SIG-M5 treated with dmso at 0.1 percent for 504 hours (cell line): ENCODE data around the gene GRK6.
"Not testable (repeated sequence)": the region's sequence is repeated elsewhere in the genome, so short reads cannot be mapped to it uniquely, and the experiment has no call there.

Experiments used
- DNase-seq: peaks from one replicate; lab custom pipeline; 2025; ENCODE audit not compliant: unreplicated experiment; lab: John Stamatoyannopoulos, UW

The GRK6 gene

GRCh38 chr5:177483994-177484901, 57.8 kb downstream of the GRK6 start:
- DNase-seq, result no peak

DNA sequence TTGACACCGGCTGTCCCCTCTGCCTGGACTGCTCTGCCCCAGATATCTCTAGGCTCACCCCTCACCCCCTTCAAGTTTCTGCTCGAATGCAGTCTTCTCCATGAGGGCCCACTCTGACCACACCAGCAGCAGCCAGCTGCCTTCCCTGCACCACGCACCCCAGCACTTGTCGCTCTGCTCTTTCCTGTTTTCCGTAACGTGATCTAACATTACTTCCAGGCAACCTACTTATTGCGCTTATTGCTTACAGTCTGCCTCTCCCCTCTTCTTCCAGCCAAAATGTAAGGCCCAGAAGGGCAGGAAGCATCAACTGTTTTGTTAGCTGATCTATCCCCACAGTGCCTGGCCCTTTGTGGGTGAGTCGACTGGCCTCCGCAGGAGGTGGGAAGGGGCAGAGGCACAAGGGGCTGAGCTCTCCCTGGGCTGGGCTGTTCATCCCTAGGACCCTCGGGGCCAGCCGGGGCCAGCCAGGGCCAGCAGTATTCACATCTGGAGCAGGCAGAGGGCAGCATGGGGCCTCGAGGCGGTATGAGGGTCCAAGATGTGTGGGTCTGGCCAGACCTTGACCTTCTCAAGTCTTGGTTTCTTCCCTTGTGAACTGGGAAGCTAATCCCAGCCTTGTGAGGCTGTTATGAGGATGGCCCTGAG, 58.5 kb downstream of the GRK6 start:
- no peak for DNase-seq

DNA sequence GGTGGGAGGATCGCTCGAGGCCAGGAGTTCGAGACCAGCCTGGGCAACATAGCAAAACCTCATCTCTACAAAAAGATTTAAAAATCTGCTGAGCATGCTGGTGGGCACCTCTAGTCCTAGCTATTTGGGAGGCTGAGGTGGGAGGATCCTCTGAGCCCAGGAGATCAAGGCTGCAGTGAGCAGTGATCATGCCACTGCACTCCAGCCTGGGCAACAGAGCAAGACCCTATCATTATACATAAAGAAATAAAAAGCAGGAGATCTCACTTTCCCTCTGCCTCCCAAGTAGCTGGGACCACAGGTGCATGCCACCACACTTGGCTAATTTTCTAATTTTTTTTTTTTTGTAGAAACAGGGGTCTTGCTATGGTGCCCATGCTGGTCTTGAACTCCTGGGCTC, 59.3 kb downstream of the GRK6 start:
- not testable (repeated sequence) for DNase-seq

DNA sequence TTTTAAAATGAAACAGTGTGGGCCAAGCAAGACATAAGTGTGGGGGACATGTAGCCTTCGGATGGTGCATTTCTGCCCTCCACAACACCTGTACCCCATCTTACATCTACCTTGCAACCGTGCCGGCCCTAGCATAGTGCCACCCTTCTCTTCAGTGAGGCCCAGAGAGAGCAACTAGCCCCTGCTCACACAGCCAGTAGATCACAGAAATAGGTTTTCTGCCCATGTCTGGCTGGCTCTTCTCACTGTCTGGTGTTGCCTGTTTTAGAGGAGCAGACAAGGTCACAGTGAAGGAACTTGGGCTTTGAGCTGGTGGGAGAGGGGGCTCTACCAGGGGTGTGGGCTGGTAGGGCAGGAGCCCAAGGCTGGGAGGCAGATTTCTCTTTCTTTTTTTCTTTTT, 59.8 kb downstream of the GRK6 start:
- DNase-seq, result no peak

GRCh38 chr5:177487144-177487543, 60.7 kb downstream of the GRK6 start:
- DNase-seq, result no peak

DNA sequence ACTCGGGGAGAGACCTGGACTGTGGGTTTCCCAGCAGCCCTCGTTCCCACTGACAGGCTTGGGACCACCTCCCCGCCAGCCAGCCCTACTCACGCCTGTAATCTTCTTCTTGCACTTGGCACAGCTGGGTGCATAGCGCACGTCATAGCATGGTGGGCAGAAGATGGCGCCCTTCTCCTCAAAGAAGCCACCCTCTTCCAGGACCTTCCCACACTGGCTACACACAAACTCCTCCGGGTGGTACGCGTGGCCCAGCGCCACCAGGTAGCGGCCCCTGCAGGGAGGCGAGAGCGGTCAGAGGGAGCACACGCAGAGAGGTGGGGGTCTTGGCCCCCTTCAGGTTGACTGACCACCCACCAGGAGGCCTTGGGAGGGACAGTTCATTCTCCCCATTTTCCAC, 61.5 kb downstream of the GRK6 start:
- DNase-seq, result no peak

DNA sequence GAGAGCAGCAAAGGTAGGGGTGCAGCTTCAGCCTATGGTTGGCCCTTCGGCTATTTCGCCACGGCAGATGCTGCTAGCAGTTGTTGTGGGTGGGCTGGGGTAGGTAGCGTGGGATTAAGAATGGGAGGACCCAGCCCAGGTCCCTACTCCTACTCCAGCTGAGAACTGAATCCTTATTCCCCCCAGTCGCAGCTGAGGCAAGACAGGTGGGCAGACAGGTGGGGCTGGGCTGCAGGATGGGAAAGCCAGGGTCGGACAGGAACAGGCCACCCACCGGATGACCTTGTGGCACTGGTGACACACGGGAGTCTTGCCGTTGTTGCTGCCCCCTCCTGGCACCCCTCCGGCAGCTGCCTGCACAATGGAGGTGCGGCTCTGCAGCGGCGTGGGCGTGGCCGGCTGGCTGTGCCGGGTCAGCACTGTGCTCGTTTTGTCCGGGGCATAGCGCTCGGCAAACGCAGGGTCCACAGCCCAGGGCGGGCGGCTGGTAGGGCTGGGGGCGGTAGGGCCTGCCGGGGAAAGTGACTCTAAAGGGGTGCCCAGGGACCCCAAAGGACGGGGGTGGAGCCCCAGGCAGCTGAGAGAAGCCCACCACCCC, 62.7 kb downstream of the GRK6 start:
- DNase-seq, result no peak

GRCh38 chr5:177490311-177490991, 64.0 kb downstream of the GRK6 start:
- no peak for DNase-seq

GRCh38 chr5:177490992-177491391, 64.5 kb downstream of the GRK6 start:
- no peak for DNase-seq

GRCh38 chr5:177491429-177491945, 65.0 kb downstream of the GRK6 start:
- no peak for DNase-seq

DNA sequence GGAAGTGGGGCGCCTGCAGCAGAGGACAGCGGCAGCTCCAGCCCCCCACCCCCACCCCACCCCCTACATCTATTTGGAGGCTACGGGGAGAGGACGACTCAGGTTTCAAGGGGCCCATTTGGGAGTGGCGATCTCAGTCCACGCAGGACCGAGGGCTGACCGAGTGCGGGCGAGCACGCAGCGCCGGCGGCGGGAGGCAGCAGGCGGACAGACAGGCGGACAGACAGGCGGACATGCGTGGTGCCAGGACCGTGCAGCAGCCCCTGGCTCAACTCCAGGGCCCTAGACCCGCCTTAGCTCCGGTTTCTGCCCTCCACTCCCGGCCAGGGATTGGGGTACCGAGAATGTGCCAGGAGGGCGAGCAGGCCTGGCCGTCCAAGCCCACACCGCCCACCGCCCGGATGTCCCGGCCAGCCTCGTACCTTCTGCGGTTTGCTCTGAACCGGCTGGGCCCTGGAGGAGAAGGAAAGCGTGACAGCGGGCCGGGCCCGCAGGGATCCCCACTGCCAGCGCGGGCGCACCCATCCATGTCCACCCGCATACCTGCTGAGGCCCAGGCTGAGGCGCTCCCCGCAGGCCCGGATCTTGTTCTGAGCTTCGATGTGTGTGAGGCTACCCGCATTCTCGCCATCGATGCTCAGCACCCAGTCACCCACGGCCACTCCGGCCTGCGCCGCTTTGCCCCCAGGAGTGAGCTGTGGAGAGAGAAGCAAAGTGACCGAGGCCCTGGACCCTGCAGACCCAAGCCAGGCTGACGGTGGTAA, 65.7 kb downstream of the GRK6 start:
- no peak for DNase-seq
